ENCODE measurements around the gene ABHD15.
A peak's percentile ranks its signal among the peaks of the same experiment; 100 is the strongest.

The ABHD15 gene

GRCh38 chr17:29594519-29595090 is 27.8 kb upstream of the ABHD15 start:
- no peak for DNase-seq

- peak; percentile 22 for DNase-seq
These were observed 27.0 kb upstream of the ABHD15 start for GRCh38 chr17:29593591-29594518.

- DNase-seq: no peak
These were observed 26.2 kb upstream of the ABHD15 start, which contains the start of gene ANKRD13B for GRCh38 chr17:29592850-29593551. ANKRD13B (plus strand) TSS chr17:29593132; CDS start chr17:29593622, 490 bp downstream.

- DNase-seq: peak; percentile 72
These were observed 25.1 kb upstream of the ABHD15 start for GRCh38 chr17:29591737-29592608.

GRCh38 chr17:29591146-29591736 is 24.4 kb upstream of the ABHD15 start:
- no peak for DNase-seq

- DNase-seq: no peak
These were observed 23.7 kb upstream of the ABHD15 start for GRCh38 chr17:29590411-29591145.

- DNase-seq: peak; percentile 73
These were observed 22.9 kb upstream of the ABHD15 start, which contains the start of gene GIT1 for GRCh38 chr17:29589524-29590410. GIT1 (minus strand) TSS chr17:29589648; CDS start chr17:29589378, 270 bp downstream.

- no peak for DNase-seq
These were observed 21.9 kb upstream of the ABHD15 start for GRCh38 chr17:29588562-29589411.

- no peak for DNase-seq
These were observed 21.3 kb upstream of the ABHD15 start for GRCh38 chr17:29588017-29588561.

- no peak for DNase-seq
These were observed 20.8 kb upstream of the ABHD15 start for GRCh38 chr17:29587591-29587990.

- no peak for DNase-seq
These were observed 20.0 kb upstream of the ABHD15 start for GRCh38 chr17:29586676-29587469.

- DNase-seq: no peak
These were observed 18.4 kb upstream of the ABHD15 start for GRCh38 chr17:29585080-29585751.

- no peak for DNase-seq
These were observed 17.7 kb upstream of the ABHD15 start for GRCh38 chr17:29584452-29585079.

GRCh38 chr17:29583324-29584248 is 16.7 kb upstream of the ABHD15 start:
- DNase-seq: no peak

- DNase-seq: no peak
These were observed 15.9 kb upstream of the ABHD15 start for GRCh38 chr17:29582772-29583171.

GRCh38 chr17:29582254-29582765 is 15.5 kb upstream of the ABHD15 start:
- DNase-seq: no peak
